Measurements from ENCODE around the gene TTYH2.

GRCh38 chr17:74297941-74298340, 84.6 kb downstream of the TTYH2 start:
- TF ChIP-seq, protein P1, sequence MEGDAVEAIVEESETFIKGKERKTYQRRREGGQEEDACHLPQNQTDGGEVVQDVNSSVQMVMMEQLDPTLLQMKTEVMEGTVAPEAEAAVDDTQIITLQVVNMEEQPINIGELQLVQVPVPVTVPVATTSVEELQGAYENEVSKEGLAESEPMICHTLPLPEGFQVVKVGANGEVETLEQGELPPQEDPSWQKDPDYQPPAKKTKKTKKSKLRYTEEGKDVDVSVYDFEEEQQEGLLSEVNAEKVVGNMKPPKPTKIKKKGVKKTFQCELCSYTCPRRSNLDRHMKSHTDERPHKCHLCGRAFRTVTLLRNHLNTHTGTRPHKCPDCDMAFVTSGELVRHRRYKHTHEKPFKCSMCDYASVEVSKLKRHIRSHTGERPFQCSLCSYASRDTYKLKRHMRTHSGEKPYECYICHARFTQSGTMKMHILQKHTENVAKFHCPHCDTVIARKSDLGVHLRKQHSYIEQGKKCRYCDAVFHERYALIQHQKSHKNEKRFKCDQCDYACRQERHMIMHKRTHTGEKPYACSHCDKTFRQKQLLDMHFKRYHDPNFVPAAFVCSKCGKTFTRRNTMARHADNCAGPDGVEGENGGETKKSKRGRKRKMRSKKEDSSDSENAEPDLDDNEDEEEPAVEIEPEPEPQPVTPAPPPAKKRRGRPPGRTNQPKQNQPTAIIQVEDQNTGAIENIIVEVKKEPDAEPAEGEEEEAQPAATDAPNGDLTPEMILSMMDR (IDR thresholded peaks at IDR 0.05), result no peak
- no peak for TF ChIP-seq POLR2A (IDR thresholded peaks at IDR 0.05)

All from upper lobe of left lung (tissue), 4 donors.